Fibroblast of the aortic adventitia (primary cell): Measurements from ENCODE around the gene ZBED2. TPM values are rescaled to one million over a fixed set of nuclear protein-coding genes. Genes with fewer than 3 reads are reported as not detected.
"Not testable (repeated sequence)": the region's sequence is repeated elsewhere in the genome, so short reads cannot be mapped to it uniquely, and the experiment has no call there.

Experiments used
- DNase-seq: peaks from one replicate; pipeline ENCODE4 v3.0.0-alpha.2; 2010; ENCODE audit warnings: low read depth
- H3K4me3 ChIP-seq: 2 replicates; pipeline ENCODE4 v1.5.1; 2011; ENCODE audit warnings: low read depth, mild to moderate bottlenecking, control low read depth, low read length, moderate library complexity
- CTCF ChIP-seq: IDR thresholded peaks from 2 replicates; pipeline ENCODE4 v1.5.1; 2011; ENCODE audit warnings: mild to moderate bottlenecking, low read length, control low read depth, inconsistent platforms; ENCODE audit not compliant: insufficient read depth
- total RNA-seq: library from RNA; depleted of rRNA; stranded (reverse); fragments of >200 nt; gene quantifications from 2 replicates; pipeline ENCODE4 v1.2.3, GENCODE V29; 2012; ENCODE audit warnings: low replicate concordance

ZBED2 gene, protein sequence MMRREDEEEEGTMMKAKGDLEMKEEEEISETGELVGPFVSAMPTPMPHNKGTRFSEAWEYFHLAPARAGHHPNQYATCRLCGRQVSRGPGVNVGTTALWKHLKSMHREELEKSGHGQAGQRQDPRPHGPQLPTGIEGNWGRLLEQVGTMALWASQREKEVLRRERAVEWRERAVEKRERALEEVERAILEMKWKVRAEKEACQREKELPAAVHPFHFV
- total RNA-seq, result 0.09 TPM in 1 of 2 replicates, not detected in the other

DNA sequence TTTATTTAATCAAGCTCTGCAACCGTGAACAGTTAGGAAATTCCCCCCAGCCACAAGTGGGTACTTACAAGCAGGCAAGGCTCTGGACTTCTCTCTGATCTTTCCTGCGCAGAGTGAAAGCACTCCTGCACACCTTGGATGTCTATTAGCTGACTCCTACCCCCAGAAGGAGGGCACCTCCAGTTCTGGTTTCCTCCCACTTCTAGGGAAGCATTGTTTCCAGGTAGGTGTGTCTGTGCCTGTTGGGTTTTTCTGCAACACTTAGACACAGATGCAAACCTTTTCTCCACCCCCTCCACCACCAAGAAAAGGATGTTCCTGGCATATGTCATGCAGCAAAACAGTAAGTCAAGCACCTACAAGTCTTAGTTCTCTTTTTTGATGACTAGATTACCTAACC is at the start of gene ZBED2:
TSS of gene ZBED2 (minus strand) at position 115 of the 400 bp plus-strand sequence. CDS start 1,145 bp downstream, outside the sequence.
- DNase-seq, result no peak
- no peak for TF ChIP-seq CTCF
- no peak within 1 kb of the TSS for H3K4me3 ChIP-seq

GRCh38 chr3:111639316-111639715 is 44.2 kb upstream of the ZBED2 start:
- no peak for DNase-seq
- no peak overlapping the region for H3K4me3 ChIP-seq
- TF ChIP-seq CTCF, result no peak

DNA sequence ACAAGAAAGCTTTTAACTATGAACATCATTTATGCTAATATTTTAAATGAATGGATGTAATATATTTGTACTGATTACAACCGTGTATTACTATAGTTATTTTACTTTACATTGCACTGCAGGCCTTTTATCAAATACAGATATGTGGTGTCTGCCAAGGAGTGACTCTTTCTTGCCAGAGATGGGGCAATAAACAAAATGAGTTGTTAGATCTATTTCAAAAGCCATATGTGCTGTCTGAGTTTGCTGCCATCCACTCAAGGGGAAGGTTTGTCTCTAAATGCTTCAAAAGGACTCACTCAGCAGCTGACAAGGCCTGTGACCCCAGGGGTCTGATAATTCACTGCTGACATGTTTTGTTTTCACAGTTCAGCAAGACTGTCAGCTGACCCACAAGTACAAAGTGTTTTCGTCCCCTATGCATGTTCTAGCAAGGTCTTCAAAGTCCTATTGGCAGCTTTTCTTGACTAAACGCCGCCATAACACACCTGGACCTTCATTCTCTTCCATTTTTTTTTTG is 41.3 kb upstream of the ZBED2 start:
- peak; percentile 41 for DNase-seq
- no peak overlapping the region for H3K4me3 ChIP-seq
- TF ChIP-seq CTCF, result no peak

DNA sequence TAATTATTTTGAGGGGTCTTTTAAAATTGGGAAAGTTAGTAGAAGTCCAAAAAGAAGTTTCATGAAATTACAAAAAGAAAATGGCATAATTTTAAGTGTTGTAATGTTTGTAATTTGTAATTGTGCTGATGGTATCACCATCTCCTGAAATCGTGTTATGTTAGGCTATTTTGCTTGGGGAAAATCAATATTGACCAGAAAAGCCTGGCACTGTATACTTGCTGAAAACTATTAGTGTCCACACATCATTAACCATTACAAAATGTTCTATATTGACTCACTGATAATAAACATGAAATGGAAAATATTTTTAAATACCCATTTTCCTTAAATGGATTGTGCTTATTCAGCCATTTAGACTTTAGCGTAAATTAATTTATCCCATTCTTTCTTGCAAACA is 40.3 kb upstream of the ZBED2 start:
- no peak for DNase-seq
- no peak for TF ChIP-seq CTCF
- H3K4me3 ChIP-seq, result no peak overlapping the region

- peak; percentile 15 for DNase-seq
- H3K4me3 ChIP-seq, result not testable (repeated sequence)
Observed at GRCh38 chr3:111630638-111631037, 35.5 kb upstream of the ZBED2 start.

- DNase-seq, H3K4me3 ChIP-seq: not testable (repeated sequence)
Observed at GRCh38 chr3:111629018-111629417, 33.9 kb upstream of the ZBED2 start.

GRCh38 chr3:111627092-111627491 is 31.9 kb upstream of the ZBED2 start:
- no peak overlapping the region for H3K4me3 ChIP-seq
- no peak for TF ChIP-seq CTCF
- DNase-seq, result no peak

DNA sequence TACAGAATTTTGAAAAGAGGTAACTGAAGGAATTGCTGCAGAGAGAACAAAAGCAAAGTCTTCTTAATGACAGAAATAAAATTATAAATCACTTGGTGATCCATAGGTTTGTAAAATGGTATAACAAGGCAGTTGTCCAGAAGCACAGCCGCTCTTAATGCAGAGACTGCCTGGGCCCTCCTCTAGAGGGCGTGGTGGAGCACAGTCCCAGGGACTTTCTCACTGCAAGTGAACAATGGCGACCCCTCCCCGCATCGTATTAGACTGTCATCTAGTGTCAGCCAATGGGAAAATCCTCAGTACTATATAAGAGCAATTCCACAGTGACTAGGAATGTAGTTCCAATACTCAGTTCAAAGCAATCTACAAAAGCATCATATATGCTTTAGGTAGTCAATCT is 26.4 kb upstream of the ZBED2 start:
- TF ChIP-seq CTCF, result peak; percentile 10

More for the DNA sequence above, 26.4 kb upstream of the ZBED2 start:
- DNase-seq, result no peak
- H3K4me3 ChIP-seq, result no peak overlapping the region
